IPS-20b (cell line): Measurements from ENCODE around the gene MT1H.
"Not testable (repeated sequence)": the region's sequence is repeated elsewhere in the genome, so short reads cannot be mapped to it uniquely, and the experiment has no call there.

Experiments
- H3K27ac ChIP-seq: one replicate; pipeline ENCODE4 v1.5.1; 2013; ENCODE audit warnings: low read length
- H3K27me3 ChIP-seq: 2 replicates; pipeline ENCODE4 v1.6.1; 2013; ENCODE audit warnings: mild to moderate bottlenecking, low read length, inconsistent platforms; ENCODE audit not compliant: insufficient read depth
- H3K36me3 ChIP-seq: 2 replicates; pipeline ENCODE4 v1.6.1; 2013; ENCODE audit warnings: low read depth, mild to moderate bottlenecking, inconsistent platforms, low read length, moderate library complexity; ENCODE audit not compliant: insufficient read depth
- H3K4me1 ChIP-seq: 2 replicates; pipeline ENCODE4 v1.6.1; 2013; ENCODE audit warnings: mild to moderate bottlenecking, control low read depth, inconsistent platforms, low read length, moderate library complexity; ENCODE audit not compliant: insufficient read depth
- H3K4me3 ChIP-seq: 2 replicates; pipeline ENCODE4 v1.5.1; 2013; ENCODE audit warnings: mild to moderate bottlenecking, low read length, inconsistent platforms
- H3K9ac ChIP-seq: 2 replicates; pipeline ENCODE4 v1.6.1; 2013; ENCODE audit warnings: low read depth, mild to moderate bottlenecking, inconsistent platforms, low read length, moderate library complexity
- H3K9me3 ChIP-seq: 2 replicates; pipeline ENCODE4 v1.6.1; 2013; ENCODE audit warnings: mild to moderate bottlenecking, low read depth, low read length, inconsistent platforms; ENCODE audit not compliant: insufficient read depth

The MT1H gene

GRCh38 chr16:56669005-56669839 lies at the start of gene MT1H:
Gene MT1H, plus strand, starts transcription at chr16:56669814. Its CDS starts 71 bp downstream, at chr16:56669885.
- no peak within 1 kb of the TSS for H3K9ac ChIP-seq
- peaks cover 7% of the 10 kb centered on the region; the same call in 1 of the 2 replicates for H3K4me1 ChIP-seq
- peaks cover 100% of the 10 kb centered on the region for H3K27me3 ChIP-seq
- H3K36me3 ChIP-seq, result no peaks in the 10 kb centered on the region
- H3K27ac ChIP-seq, result no peak within 1 kb of the TSS
- no peaks in the 10 kb centered on the region; the same call in 1 of the 2 replicates for H3K9me3 ChIP-seq
- H3K4me3 ChIP-seq, result peak within 1 kb of the TSS; percentile 48; the same call in 1 of the 2 replicates

GRCh38 chr16:56620339-56620897 lies 49.2 kb upstream of the MT1H start:
- no peak overlapping the region for H3K9ac ChIP-seq
- no peaks in the 10 kb centered on the region for H3K9me3 ChIP-seq
- no peak overlapping the region for H3K4me3 ChIP-seq
- H3K36me3 ChIP-seq, result no peaks in the 10 kb centered on the region
- no peak overlapping the region for H3K27ac ChIP-seq
- H3K4me1 ChIP-seq, result peaks cover 16% of the 10 kb centered on the region
- H3K27me3 ChIP-seq, result peaks cover 100% of the 10 kb centered on the region

DNA sequence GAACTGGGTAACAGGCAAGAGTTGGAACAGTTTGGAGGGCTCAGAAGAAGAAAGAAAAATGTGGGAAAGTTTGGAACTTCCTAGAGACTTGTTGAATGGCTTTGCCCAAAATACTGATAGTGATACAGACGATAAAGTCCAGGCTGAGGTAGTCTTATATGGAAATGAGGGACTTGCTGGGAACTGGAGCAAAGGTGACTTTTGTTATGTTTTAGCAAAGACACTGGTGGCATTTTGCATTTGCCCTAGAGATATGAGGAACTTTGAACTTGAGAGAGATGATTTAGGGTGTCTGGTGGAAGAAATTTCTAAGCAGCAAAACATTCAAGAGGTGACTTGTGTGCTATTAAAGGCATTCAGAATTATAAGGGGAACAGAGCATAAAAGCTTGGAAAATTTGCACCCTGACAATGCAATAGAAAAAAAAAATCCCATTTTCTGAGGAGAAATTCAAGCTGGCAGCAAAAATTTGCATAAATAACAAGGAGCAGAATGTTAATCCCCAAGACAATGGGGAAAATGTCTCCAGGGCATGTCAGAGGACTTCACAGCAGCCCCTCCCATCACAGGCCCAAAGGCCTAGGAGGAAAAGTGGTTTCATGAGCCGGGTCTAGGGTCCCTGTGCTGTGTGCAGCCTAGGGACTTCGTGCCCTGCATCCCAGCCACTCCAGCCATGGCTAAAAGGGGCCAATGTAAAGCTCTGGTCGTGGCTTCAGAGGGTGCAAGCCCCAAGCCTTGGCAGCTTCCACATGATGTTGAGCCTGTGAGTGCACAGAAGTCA lies 47.8 kb upstream of the MT1H start:
- H3K4me3 ChIP-seq, result 0 out of 2 replicates have a peak overlapping the region, but pooled peaks have one; percentile 11
- not testable (repeated sequence) for H3K9ac ChIP-seq, H3K9me3 ChIP-seq, H3K27ac ChIP-seq, H3K36me3 ChIP-seq
- H3K27me3 ChIP-seq, result peaks cover 100% of the 10 kb centered on the region
- H3K4me1 ChIP-seq, result peaks cover 18% of the 10 kb centered on the region

DNA sequence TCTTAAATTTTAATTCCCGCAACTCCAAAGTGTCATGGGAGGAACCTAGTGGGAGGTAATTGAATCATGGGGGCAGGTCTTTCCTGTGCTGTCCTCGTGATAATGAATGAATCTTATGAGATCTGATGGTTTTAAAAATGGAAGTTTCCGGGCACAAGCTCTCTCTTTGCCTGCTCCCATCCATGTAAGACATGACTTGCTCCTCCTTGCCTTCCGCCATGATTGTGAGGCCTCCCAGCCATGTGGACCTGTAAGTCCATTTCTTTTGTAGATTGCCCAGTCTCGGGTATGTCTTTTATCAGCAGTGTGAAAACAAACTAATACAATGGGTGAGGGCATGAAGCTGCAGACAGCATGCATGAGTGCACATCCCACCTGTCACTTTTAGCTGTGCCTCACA lies 46.4 kb upstream of the MT1H start:
- not testable (repeated sequence) for H3K9ac ChIP-seq, H3K36me3 ChIP-seq, H3K4me3 ChIP-seq, H3K9me3 ChIP-seq, H3K27ac ChIP-seq
- Histone ChIP-seq H3K27me3 (peaks cover 100% of the 10 kb centered on the region), H3K4me1 (peaks cover 14% of the 10 kb centered on the region)

DNA sequence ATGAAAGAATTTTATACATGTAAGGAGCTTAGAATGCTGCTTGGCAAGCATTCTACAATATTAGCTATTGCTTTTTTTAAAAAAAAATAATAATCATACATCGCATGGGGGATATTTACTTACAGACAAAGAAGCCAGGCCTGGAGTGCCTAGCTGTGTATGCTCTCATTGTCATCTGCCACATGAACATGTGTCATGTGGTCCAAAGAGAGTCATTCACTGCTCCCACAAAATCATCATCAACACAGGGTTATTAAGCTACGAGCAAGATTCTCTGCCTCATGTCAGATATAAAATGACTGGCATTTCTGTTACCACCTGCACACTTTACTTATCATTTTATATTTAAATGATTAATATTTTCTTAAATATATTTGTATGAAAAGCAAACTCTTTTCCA lies 46.0 kb upstream of the MT1H start:
- Histone ChIP-seq H3K4me1 (peaks cover 14% of the 10 kb centered on the region), H3K9me3 (no peaks in the 10 kb centered on the region), H3K9ac (no peak overlapping the region), H3K4me3 (no peak overlapping the region), H3K27ac (no peak overlapping the region), H3K36me3 (no peaks in the 10 kb centered on the region), H3K27me3 (peaks cover 100% of the 10 kb centered on the region)

DNA sequence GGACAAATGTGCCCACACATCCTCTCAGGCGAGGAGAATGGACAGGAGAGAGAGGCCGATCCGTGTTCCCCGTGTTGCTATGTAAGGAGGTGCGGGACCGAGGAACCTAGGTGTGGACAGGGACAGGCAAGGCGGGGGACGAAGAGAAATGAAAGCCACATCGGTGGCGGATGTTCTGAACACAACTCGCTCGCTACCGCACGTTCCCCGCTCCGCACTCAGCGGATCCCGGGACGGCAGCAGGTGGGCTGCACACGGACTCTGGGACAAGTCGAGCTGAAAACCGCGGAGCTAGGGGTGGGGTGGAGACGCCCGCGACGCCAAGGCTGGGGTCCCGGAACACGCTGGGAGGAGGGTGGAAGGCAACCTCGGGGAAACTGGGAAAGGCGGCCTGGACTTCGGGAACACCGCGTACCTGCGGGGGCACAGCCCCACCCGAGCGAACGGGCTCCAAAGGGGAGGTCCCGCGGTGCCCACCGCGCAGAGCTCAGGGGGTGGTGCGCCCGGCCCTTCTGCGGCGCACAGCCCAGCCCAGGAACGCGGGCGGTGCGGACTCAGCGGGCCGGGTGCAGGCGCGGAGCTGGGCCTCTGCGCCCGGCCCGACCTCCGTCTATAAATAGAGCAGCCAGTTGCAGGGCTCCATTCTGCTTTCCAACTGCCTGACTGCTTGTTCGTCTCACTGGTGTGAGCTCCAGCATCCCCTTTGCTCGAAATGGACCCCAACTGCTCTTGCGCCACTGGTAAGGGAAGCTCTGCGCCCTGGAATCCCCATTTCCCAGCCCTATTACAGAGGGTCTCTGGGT lies 44.3 kb upstream of the MT1H start, which contains the start of gene MT1E:
Gene MT1E, plus strand, starts transcription at position 642 of the 803 bp plus-strand sequence. Its CDS starts 71 bp downstream, at position 713.
- Histone ChIP-seq H3K4me3 (peak within 1 kb of the TSS; percentile 64), H3K36me3 (no peaks in the 10 kb centered on the region), H3K9ac (no peak within 1 kb of the TSS), H3K9me3 (no peaks in the 10 kb centered on the region), H3K4me1 (peaks cover 14% of the 10 kb centered on the region), H3K27me3 (peaks cover 100% of the 10 kb centered on the region), H3K27ac (no peak within 1 kb of the TSS)

- H3K9ac ChIP-seq, result no peak overlapping the region
- H3K27ac ChIP-seq, result no peak overlapping the region
- H3K4me3 ChIP-seq, result peak overlapping the region; percentile 64; the same call in 1 of the 2 replicates
- H3K9me3 ChIP-seq, result no peaks in the 10 kb centered on the region
- H3K36me3 ChIP-seq, result no peaks in the 10 kb centered on the region
- peaks cover 100% of the 10 kb centered on the region for H3K27me3 ChIP-seq
- H3K4me1 ChIP-seq, result peaks cover 12% of the 10 kb centered on the region
These were observed 43.5 kb upstream of the MT1H start for GRCh38 chr16:56625943-56626654.

GRCh38 chr16:56626685-56627084 lies 42.9 kb upstream of the MT1H start:
- Histone ChIP-seq H3K9me3 (no peaks in the 10 kb centered on the region), H3K36me3 (no peaks in the 10 kb centered on the region), H3K9ac (no peak overlapping the region), H3K4me1 (peaks cover 8% of the 10 kb centered on the region; the same call in 1 of the 2 replicates), H3K27ac (no peak overlapping the region), H3K27me3 (peaks cover 100% of the 10 kb centered on the region), H3K4me3 (no peak overlapping the region)

- Histone ChIP-seq H3K9ac (no peak overlapping the region), H3K4me3 (no peak overlapping the region), H3K9me3 (no peaks in the 10 kb centered on the region), H3K4me1 (0 out of 2 replicates have a peak, but pooled peaks cover 2% of the 10 kb centered on the region), H3K27ac (no peak overlapping the region), H3K36me3 (no peaks in the 10 kb centered on the region), H3K27me3 (peaks cover 100% of the 10 kb centered on the region)
These were observed 40.9 kb upstream of the MT1H start for GRCh38 chr16:56628486-56629350.

- H3K36me3 ChIP-seq, result no peaks in the 10 kb centered on the region
- H3K4me1 ChIP-seq, result 0 out of 2 replicates have a peak, but pooled peaks cover 2% of the 10 kb centered on the region
- H3K9ac ChIP-seq, result no peak overlapping the region
- no peak overlapping the region for H3K4me3 ChIP-seq
- H3K27me3 ChIP-seq, result peaks cover 100% of the 10 kb centered on the region
- no peak overlapping the region for H3K27ac ChIP-seq
- H3K9me3 ChIP-seq, result no peaks in the 10 kb centered on the region
These were observed 40.1 kb upstream of the MT1H start for GRCh38 chr16:56629531-56629930.
